HG03571 (cell line): ENCODE results near the gene FGF7.
"Not testable (repeated sequence)": the region's sequence is repeated elsewhere in the genome, so short reads cannot be mapped to it uniquely, and the experiment has no call there.

ENCODE experiments used
- ATAC-seq: cut with Tn5 transposase; IDR thresholded peaks from one replicate; pipeline ENCODE4 v1.9.1; 2021; ENCODE audit not compliant: unreplicated experiment

FGF7 gene

GRCh38 chr15:49438962-49439631 lies 16.1 kb downstream of the FGF7 start:
- ATAC-seq: no peak

GRCh38 chr15:49439678-49440395 lies 16.8 kb downstream of the FGF7 start:
- no peak for ATAC-seq

- ATAC-seq: no peak
Observed at GRCh38 chr15:49441356-49441755, 18.3 kb downstream of the FGF7 start.

GRCh38 chr15:49441816-49442215 lies 18.8 kb downstream of the FGF7 start:
- ATAC-seq: no peak

GRCh38 chr15:49452595-49452994 lies 29.6 kb downstream of the FGF7 start:
- no peak for ATAC-seq

- no peak for ATAC-seq
Observed at GRCh38 chr15:49456166-49456565, 33.1 kb downstream of the FGF7 start.

GRCh38 chr15:49458145-49458544 lies 35.1 kb downstream of the FGF7 start:
- no peak for ATAC-seq

- no peak for ATAC-seq
Observed at GRCh38 chr15:49460411-49460941, 37.4 kb downstream of the FGF7 start.

GRCh38 chr15:49462232-49462844 lies 39.3 kb downstream of the FGF7 start:
- no peak for ATAC-seq

GRCh38 chr15:49464522-49464921 lies 41.5 kb downstream of the FGF7 start:
- no peak for ATAC-seq

- no peak for ATAC-seq
Observed at GRCh38 chr15:49466119-49466518, 43.1 kb downstream of the FGF7 start.

GRCh38 chr15:49467746-49468480 lies 44.9 kb downstream of the FGF7 start:
- ATAC-seq: no peak

GRCh38 chr15:49468481-49468839 lies 45.4 kb downstream of the FGF7 start:
- ATAC-seq: no peak

- ATAC-seq: not testable (repeated sequence)
Observed at GRCh38 chr15:49471248-49471647, 48.2 kb downstream of the FGF7 start.

- ATAC-seq: no peak
Observed at GRCh38 chr15:49471733-49472132, 48.7 kb downstream of the FGF7 start.

GRCh38 chr15:49472338-49472737 lies 49.3 kb downstream of the FGF7 start:
- no peak for ATAC-seq

- no peak for ATAC-seq
Observed at GRCh38 chr15:49473031-49473430, 50.0 kb downstream of the FGF7 start.

- not testable (repeated sequence) for ATAC-seq
Observed at GRCh38 chr15:49478021-49478420, 55.0 kb downstream of the FGF7 start.

- not testable (repeated sequence) for ATAC-seq
Observed at GRCh38 chr15:49478982-49479381, 55.9 kb downstream of the FGF7 start.

- not testable (repeated sequence) for ATAC-seq
Observed at GRCh38 chr15:49485401-49485800, 62.4 kb downstream of the FGF7 start.

- no peak for ATAC-seq
Observed at GRCh38 chr15:49490966-49491365, 67.9 kb downstream of the FGF7 start.
